HepG2 (cell line): ENCODE measurements around the gene DAGLB. TPM values are rescaled to one million over a fixed set of nuclear protein-coding genes. Genes with fewer than 3 reads are reported as not detected.
A peak's percentile ranks its signal among the peaks of the same experiment; 100 is the strongest.

ENCODE experiments used
- BCLAF1 ChIP-seq: fragments of 450-650 bp; IDR thresholded peaks from 2 replicates; pipeline ENCODE4 v1.6.1; 2017; ENCODE audit warnings: mild to moderate bottlenecking
- CEBPB ChIP-seq: IDR thresholded peaks from 2 replicates; pipeline ENCODE4 v1.6.1; 2011; ENCODE audit warnings: low read depth, low read length, improper control_type of control experiment, borderline replicate concordance
- CREBL2 ChIP-seq: sonication (generic); formaldehyde crosslinking; IDR thresholded peaks from 2 replicates; pipeline ENCODE4 v1.8.1; 2023; ENCODE audit warnings: missing genetic modification reagents, mild to moderate bottlenecking, borderline replicate concordance
- FOSL1 ChIP-seq: sonication (generic); formaldehyde crosslinking; IDR thresholded peaks from 2 replicates; pipeline ENCODE4 v1.9.0; 2021; ENCODE audit warnings: missing genetic modification reagents, borderline replicate concordance
- GATA4 ChIP-seq: sonication (generic); IDR thresholded peaks from 2 replicates; pipeline ENCODE4 v1.6.1; 2016; ENCODE audit warnings: antibody characterized with exemption, low read depth, borderline replicate concordance
- HMGA1 ChIP-seq: sonication (generic); formaldehyde crosslinking; conservative IDR thresholded peaks from 2 replicates; pipeline ENCODE4 v1.4.0; 2020; ENCODE audit warnings: missing genetic modification reagents
- MAFG ChIP-seq: sonication (generic); formaldehyde crosslinking; IDR thresholded peaks from 2 replicates; pipeline ENCODE4 v1.5.1; 2020; ENCODE audit warnings: mild to moderate bottlenecking, missing genetic modification reagents
- NPAS2 ChIP-seq: sonication (generic); formaldehyde crosslinking; IDR thresholded peaks from 2 replicates; pipeline ENCODE4 v1.8.0; 2022; ENCODE audit warnings: mild to moderate bottlenecking, missing genetic modification reagents, borderline replicate concordance
- POLR2AphosphoS5 ChIP-seq: IDR thresholded peaks from 2 replicates; pipeline ENCODE4 v1.6.1; 2012; ENCODE audit warnings: low read depth, low read length
- ZNF142 ChIP-seq: sonication (generic); formaldehyde crosslinking; IDR thresholded peaks from 2 replicates; pipeline ENCODE4 v1.4.0; 2020; ENCODE audit warnings: missing genetic modification reagents
- ZNF251 ChIP-seq: sonication (generic); formaldehyde crosslinking; IDR thresholded peaks from 2 replicates; pipeline ENCODE4 v1.9.0; 2021; ENCODE audit warnings: mild to moderate bottlenecking, missing genetic modification reagents
- ZNF432 ChIP-seq: sonication (generic); formaldehyde crosslinking; IDR thresholded peaks from 2 replicates; pipeline ENCODE4 v1.5.0; 2020; ENCODE audit warnings: missing genetic modification reagents, mild to moderate bottlenecking, borderline replicate concordance
- ZNF570 ChIP-seq: sonication (generic); formaldehyde crosslinking; IDR thresholded peaks from 2 replicates; pipeline ENCODE4 v1.4.0; 2020; ENCODE audit warnings: mild to moderate bottlenecking, missing genetic modification reagents, borderline replicate concordance
- ZNF589 ChIP-seq: sonication (generic); formaldehyde crosslinking; conservative IDR thresholded peaks from 2 replicates; pipeline ENCODE4 v1.8.0; 2022; ENCODE audit warnings: mild to moderate bottlenecking, moderate library complexity, missing genetic modification reagents
- ZNF737 ChIP-seq: sonication (generic); formaldehyde crosslinking; IDR thresholded peaks from 2 replicates; pipeline ENCODE4 v1.5.0; 2020; ENCODE audit warnings: missing genetic modification reagents, mild to moderate bottlenecking, borderline replicate concordance
- ZSCAN20 ChIP-seq: sonication (generic); formaldehyde crosslinking; IDR thresholded peaks from 2 replicates; pipeline ENCODE4 v1.4.0; 2020; ENCODE audit warnings: missing genetic modification reagents, mild to moderate bottlenecking, borderline replicate concordance
- polyA plus RNA-seq, 8 experiments: library from polyadenylated mRNA; depleted of rRNA in 3 of 8; stranded (reverse) in 7 of 8; unstranded in 1 of 8; fragments of >200 nt; fragmentation: Illumina TruSeq in 4 of 8; extraction: Trizol in 4 of 8; gene quantifications; 2 replicates each; pipeline versions ENCODE4 v1.2.1 to v1.2.3, GENCODE V29; 2011 to 2016; ENCODE audit warnings: low read depth in 4 of 8, missing spikeins in 1 of 8, mixed read lengths in 1 of 8; ENCODE audit not compliant: insufficient read depth in 1 of 8
- total RNA-seq, 5 experiments: library from RNA; depleted of rRNA; stranded (reverse); fragments of >200 nt; fragmentation: Illumina TruSeq; extraction: Trizol; gene quantifications; 2 replicates each; pipeline ENCODE4 v1.2.3, GENCODE V29; 2016; ENCODE audit warnings: low read depth in 1 of 5
- TF ChIP-seq, protein P1 (sequence below): sonication (generic); formaldehyde crosslinking; conservative IDR thresholded peaks from 2 replicates; pipeline ENCODE4 v1.4.0; 2020; ENCODE audit warnings: mild to moderate bottlenecking, missing genetic modification reagents, moderate library complexity

The DAGLB gene
- total and polyA plus RNA-seq, 2 of the 13 experiments (the other 11 are each of a cell fraction or from before 2014, with no cell fraction given): 7.9 to 9.8 TPM

GRCh38 chr7:6385110-6385781 lies 62.5 kb downstream of the DAGLB start (continued):
- no peak for TF ChIP-seq GATA4
- no peak for TF ChIP-seq ZNF251
- TF ChIP-seq NPAS2 (CRISPR knock-in tag): no peak
- no peak for TF ChIP-seq ZNF737 (CRISPR knock-in tag)
- TF ChIP-seq ZSCAN20 (CRISPR knock-in tag): no peak
- TF ChIP-seq FOSL1 (CRISPR knock-in tag): peak; percentile 56; the same call in 1 of the 2 replicates
- no peak for TF ChIP-seq ZNF432 (CRISPR knock-in tag)
- TF ChIP-seq ZNF570 (CRISPR knock-in tag): no peak
- no peak for TF ChIP-seq HMGA1 (CRISPR knock-in tag)
- TF ChIP-seq POLR2AphosphoS5: no peak
- TF ChIP-seq, protein P1, sequence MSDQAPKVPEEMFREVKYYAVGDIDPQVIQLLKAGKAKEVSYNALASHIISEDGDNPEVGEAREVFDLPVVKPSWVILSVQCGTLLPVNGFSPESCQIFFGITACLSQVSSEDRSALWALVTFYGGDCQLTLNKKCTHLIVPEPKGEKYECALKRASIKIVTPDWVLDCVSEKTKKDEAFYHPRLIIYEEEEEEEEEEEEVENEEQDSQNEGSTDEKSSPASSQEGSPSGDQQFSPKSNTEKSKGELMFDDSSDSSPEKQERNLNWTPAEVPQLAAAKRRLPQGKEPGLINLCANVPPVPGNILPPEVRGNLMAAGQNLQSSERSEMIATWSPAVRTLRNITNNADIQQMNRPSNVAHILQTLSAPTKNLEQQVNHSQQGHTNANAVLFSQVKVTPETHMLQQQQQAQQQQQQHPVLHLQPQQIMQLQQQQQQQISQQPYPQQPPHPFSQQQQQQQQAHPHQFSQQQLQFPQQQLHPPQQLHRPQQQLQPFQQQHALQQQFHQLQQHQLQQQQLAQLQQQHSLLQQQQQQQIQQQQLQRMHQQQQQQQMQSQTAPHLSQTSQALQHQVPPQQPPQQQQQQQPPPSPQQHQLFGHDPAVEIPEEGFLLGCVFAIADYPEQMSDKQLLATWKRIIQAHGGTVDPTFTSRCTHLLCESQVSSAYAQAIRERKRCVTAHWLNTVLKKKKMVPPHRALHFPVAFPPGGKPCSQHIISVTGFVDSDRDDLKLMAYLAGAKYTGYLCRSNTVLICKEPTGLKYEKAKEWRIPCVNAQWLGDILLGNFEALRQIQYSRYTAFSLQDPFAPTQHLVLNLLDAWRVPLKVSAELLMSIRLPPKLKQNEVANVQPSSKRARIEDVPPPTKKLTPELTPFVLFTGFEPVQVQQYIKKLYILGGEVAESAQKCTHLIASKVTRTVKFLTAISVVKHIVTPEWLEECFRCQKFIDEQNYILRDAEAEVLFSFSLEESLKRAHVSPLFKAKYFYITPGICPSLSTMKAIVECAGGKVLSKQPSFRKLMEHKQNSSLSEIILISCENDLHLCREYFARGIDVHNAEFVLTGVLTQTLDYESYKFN (CRISPR knock-in tag): peak; percentile 61
- TF ChIP-seq ZNF589 (CRISPR knock-in tag): no peak
- no peak for TF ChIP-seq ZNF142 (CRISPR knock-in tag)
- TF ChIP-seq MAFG (CRISPR knock-in tag): no peak
- no peak for TF ChIP-seq CREBL2 (CRISPR knock-in tag)
- no peak for TF ChIP-seq BCLAF1
- peak; percentile 62; the same call in 1 of the 2 replicates for TF ChIP-seq CEBPB
